MM.1S (cell line): ENCODE measurements around the gene MKNK1.
A peak's percentile ranks its signal among the peaks of the same experiment; 100 is the strongest.

Experiments used
- DNase-seq: peaks from one replicate; pipeline ENCODE4 v3.0.0-alpha.2; 2015
- H2AFZ ChIP-seq: fragments of 300-600 bp; sonication (generic); 2 replicates; pipeline ENCODE4 v1.6.0; 2016; ENCODE audit warnings: antibody characterized with exemption, low read length
- H3F3A ChIP-seq: fragments of 300-600 bp; sonication (generic); 2 replicates; pipeline ENCODE4 v1.6.1; 2016; ENCODE audit warnings: mild to moderate bottlenecking, antibody characterized with exemption, low read length, moderate library complexity, mixed read lengths; ENCODE audit not compliant: insufficient read depth
- H3K27ac ChIP-seq: fragments of 300-600 bp; sonication (generic); 2 replicates; pipeline ENCODE4 v1.5.1; 2016; ENCODE audit warnings: mild to moderate bottlenecking, low read length
- H3K27me3 ChIP-seq: fragments of 300-600 bp; sonication (generic); replicated peaks from 2 replicates; pipeline ENCODE4 v1.6.0; 2016; ENCODE audit warnings: low read length; ENCODE audit not compliant: insufficient read depth
- H3K36me3 ChIP-seq: fragments of 300-600 bp; sonication (generic); replicated peaks from 2 replicates; pipeline ENCODE4 v1.6.1; 2016; ENCODE audit warnings: mild to moderate bottlenecking, low read length, mixed read lengths; ENCODE audit not compliant: insufficient read depth
- H3K4me1 ChIP-seq: fragments of 300-600 bp; sonication (generic); 2 replicates; pipeline ENCODE4 v1.6.1; 2016; ENCODE audit warnings: low read length, mixed read lengths
- H3K4me2 ChIP-seq: fragments of 300-600 bp; sonication (generic); 2 replicates; pipeline ENCODE4 v1.6.0; 2016; ENCODE audit warnings: low read depth, low read length
- H3K4me3 ChIP-seq: fragments of 300-600 bp; sonication (generic); 2 replicates; pipeline ENCODE4 v1.5.1; 2016; ENCODE audit warnings: low read length, mixed read lengths
- H3K79me2 ChIP-seq: fragments of 300-600 bp; sonication (generic); 2 replicates; pipeline ENCODE4 v1.6.1; 2016; ENCODE audit warnings: mixed run types, low read length, mixed read lengths
- H3K9ac ChIP-seq: fragments of 300-600 bp; sonication (generic); 2 replicates; pipeline ENCODE4 v1.6.1; 2016; ENCODE audit warnings: low read length, mixed read lengths
- H3K9me2 ChIP-seq: fragments of 300-600 bp; sonication (generic); replicated peaks from 2 replicates; pipeline ENCODE4 v1.6.1; 2016; ENCODE audit warnings: mild to moderate bottlenecking, low read length, mixed read lengths; ENCODE audit not compliant: insufficient read depth
- H3K9me3 ChIP-seq: fragments of 300-600 bp; sonication (generic); replicated peaks from 2 replicates; pipeline ENCODE4 v1.6.1; 2016; ENCODE audit warnings: mild to moderate bottlenecking, low read length, mixed read lengths; ENCODE audit not compliant: insufficient read depth
- H4K20me1 ChIP-seq: fragments of 300-600 bp; sonication (generic); 2 replicates; pipeline ENCODE4 v1.6.1; 2016; ENCODE audit warnings: mild to moderate bottlenecking, low read length, moderate library complexity, mixed read lengths; ENCODE audit not compliant: insufficient read depth
- EZH2 ChIP-seq: fragments of 300-600 bp; sonication (generic); optimal IDR thresholded peaks from 2 replicates; pipeline ENCODE3; 2017; ENCODE audit warnings: low read depth, mild to moderate bottlenecking, antibody characterized with exemption, low read length, mixed read lengths
- EZH2phosphoT487 ChIP-seq: fragments of 300-600 bp; sonication (generic); IDR thresholded peaks from 2 replicates; pipeline ENCODE4 v1.6.1; 2018; ENCODE audit warnings: antibody characterized with exemption, low read length
- TF ChIP-seq, protein P1 (sequence below): fragments of 300-600 bp; sonication (generic); IDR thresholded peaks from 2 replicates; pipeline ENCODE4 v1.5.1; 2016; ENCODE audit warnings: antibody characterized with exemption, low read length, mixed read lengths

The MKNK1 gene

DNA sequence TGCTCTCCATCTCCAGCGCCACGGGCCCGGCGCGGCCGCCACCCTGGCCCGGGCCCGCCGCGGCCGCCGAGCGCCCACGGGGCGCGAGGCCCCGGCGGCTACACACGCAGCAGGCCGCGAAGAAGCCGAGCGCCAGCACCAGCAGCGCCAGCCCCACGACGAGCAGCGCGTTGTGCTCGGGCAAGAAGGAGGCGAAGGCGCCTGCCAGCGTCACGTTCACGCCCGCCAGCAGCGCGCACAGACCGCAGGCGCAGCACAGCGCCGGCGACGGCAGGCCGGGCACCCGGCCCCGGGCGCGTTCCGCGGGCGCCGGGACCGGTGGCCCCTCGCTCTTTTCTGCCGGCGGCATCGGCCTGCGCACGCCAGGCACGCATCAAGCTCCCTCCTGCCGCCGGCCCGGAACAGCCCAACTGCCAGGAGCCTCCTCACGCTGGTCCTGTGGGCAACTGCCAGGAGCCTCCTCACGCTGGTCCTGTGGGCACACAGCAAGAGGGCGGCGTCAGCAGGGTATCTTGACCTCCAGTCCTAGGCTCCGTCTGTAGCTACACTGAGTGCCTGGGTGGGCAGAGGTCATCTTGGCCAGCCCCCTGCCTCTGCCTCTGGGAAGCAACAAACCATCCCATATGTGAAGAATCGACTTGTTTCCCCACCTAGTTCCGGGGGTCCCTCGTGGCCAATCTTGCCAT lies 70.7 kb downstream of the MKNK1 start:
- no peaks in the 10 kb centered on the region for H4K20me1 ChIP-seq
- no peak overlapping the region for H3K9ac ChIP-seq
- no peaks in the 10 kb centered on the region for H3F3A ChIP-seq
- no peak overlapping the region for H2AFZ ChIP-seq
- DNase-seq = no peak
- no peaks in the 10 kb centered on the region for H3K9me2 ChIP-seq
- H3K27me3 ChIP-seq = peaks cover 79% of the 10 kb centered on the region
- TF ChIP-seq EZH2 (no peak), EZH2phosphoT487 (no peak)
- TF ChIP-seq, protein P1, sequence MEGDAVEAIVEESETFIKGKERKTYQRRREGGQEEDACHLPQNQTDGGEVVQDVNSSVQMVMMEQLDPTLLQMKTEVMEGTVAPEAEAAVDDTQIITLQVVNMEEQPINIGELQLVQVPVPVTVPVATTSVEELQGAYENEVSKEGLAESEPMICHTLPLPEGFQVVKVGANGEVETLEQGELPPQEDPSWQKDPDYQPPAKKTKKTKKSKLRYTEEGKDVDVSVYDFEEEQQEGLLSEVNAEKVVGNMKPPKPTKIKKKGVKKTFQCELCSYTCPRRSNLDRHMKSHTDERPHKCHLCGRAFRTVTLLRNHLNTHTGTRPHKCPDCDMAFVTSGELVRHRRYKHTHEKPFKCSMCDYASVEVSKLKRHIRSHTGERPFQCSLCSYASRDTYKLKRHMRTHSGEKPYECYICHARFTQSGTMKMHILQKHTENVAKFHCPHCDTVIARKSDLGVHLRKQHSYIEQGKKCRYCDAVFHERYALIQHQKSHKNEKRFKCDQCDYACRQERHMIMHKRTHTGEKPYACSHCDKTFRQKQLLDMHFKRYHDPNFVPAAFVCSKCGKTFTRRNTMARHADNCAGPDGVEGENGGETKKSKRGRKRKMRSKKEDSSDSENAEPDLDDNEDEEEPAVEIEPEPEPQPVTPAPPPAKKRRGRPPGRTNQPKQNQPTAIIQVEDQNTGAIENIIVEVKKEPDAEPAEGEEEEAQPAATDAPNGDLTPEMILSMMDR = no peak
- no peak overlapping the region; the same call in 1 of the 2 replicates for H3K4me3 ChIP-seq
- H3K36me3 ChIP-seq = no peaks in the 10 kb centered on the region
- H3K4me2 ChIP-seq = peak overlapping the region; percentile 50
- no peaks in the 10 kb centered on the region for H3K4me1 ChIP-seq
- no peaks in the 10 kb centered on the region for H3K9me3 ChIP-seq
- H3K27ac ChIP-seq = no peak overlapping the region
- no peaks in the 10 kb centered on the region for H3K79me2 ChIP-seq

DNA sequence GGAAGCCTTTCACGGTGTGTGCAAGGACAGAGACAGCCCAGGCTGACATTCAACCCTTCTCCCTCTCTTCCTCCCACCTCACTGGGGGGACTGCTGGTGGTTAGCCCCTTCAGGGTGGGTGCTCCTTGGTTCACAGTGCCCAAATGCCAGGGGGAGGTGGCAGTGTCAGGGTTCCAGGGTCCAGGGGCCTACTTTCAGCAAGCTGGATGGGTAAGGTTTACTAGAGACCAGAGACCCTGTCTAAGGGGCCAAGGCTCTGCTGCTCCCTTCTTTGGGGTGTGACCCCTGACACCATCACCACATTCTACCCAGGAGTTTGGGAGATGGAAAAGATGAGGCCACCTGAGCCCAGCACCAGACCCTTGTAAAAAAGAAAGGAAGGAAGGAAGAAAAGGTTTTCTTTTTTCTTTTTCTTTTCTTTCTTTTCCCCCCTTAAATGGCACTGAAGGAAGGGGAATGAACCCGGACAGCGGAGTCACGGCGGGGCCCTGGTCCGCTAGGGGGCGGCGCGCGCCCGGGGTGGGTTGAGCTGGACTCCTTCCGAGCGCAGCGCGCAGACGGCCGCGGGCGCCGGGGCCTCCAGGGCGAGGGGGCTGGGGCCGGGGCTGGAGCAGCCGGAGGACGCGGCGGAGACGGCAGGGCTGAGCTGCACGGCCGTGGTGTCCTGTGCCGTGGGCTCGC lies 71.4 kb downstream of the MKNK1 start:
- H3K9ac ChIP-seq = no peak overlapping the region
- no peaks in the 10 kb centered on the region for H3K4me1 ChIP-seq
- no peaks in the 10 kb centered on the region for H3K9me2 ChIP-seq
- TF ChIP-seq, protein P1 = peak; percentile 57
- TF ChIP-seq EZH2phosphoT487 = no peak
- TF ChIP-seq EZH2 = no peak
- H3K79me2 ChIP-seq = no peaks in the 10 kb centered on the region
- peaks cover 74% of the 10 kb centered on the region for H3K27me3 ChIP-seq
- no peaks in the 10 kb centered on the region for H3K9me3 ChIP-seq
- H3K36me3 ChIP-seq = no peaks in the 10 kb centered on the region
- H3K4me3 ChIP-seq = no peak overlapping the region
- peak overlapping the region; percentile 12; the same call in 1 of the 2 replicates for H3K4me2 ChIP-seq
- H2AFZ ChIP-seq = no peak overlapping the region
- peak; percentile 15 for DNase-seq
- no peak overlapping the region for H3K27ac ChIP-seq
- H4K20me1 ChIP-seq = no peaks in the 10 kb centered on the region
- H3F3A ChIP-seq = no peaks in the 10 kb centered on the region

DNA sequence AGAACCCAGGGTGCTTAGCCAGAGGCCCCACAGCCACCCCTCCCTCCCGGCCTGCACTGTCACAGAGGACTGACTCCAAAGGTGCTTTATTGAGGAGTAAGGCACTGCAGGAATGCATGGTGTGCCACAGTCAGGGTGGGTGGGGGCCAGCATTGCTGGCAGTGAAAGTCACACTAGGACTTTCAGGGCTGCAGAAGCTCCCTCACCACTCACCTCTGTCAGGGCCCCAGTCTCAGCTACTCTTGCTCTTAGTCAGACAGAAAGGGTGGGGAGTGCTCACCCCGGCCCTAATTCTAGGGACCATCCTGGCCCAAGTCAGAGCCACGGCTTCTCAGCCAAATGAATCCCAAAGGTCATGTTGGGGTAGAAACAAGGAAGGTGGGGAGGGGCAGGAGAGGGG lies 72.0 kb downstream of the MKNK1 start:
- no peaks in the 10 kb centered on the region for H3K36me3 ChIP-seq
- H3K9ac ChIP-seq = no peak overlapping the region
- H3K27me3 ChIP-seq = peaks cover 73% of the 10 kb centered on the region
- H3K4me3 ChIP-seq = no peak overlapping the region
- H3K27ac ChIP-seq = no peak overlapping the region
- no peaks in the 10 kb centered on the region for H4K20me1 ChIP-seq
- H3K9me2 ChIP-seq = no peaks in the 10 kb centered on the region
- no peaks in the 10 kb centered on the region for H3F3A ChIP-seq
- no peaks in the 10 kb centered on the region for H3K79me2 ChIP-seq
- no peak for DNase-seq
- H3K4me1 ChIP-seq = no peaks in the 10 kb centered on the region
- H3K4me2 ChIP-seq = no peak overlapping the region
- TF ChIP-seq EZH2 (no peak), EZH2phosphoT487 (no peak)
- TF ChIP-seq, protein P1 = no peak
- H2AFZ ChIP-seq = no peak overlapping the region
- no peaks in the 10 kb centered on the region for H3K9me3 ChIP-seq
